ENCODE measurements around the gene ZNF827. TPM values are rescaled to one million over a fixed set of nuclear protein-coding genes. Genes with fewer than 3 reads are reported as not detected.

Gene ZNF827
- total RNA-seq, 1 donor from 2014 or later, result 50.2 TPM

- no peak overlapping the region for H3K27ac Mint-ChIP-seq
- DNase-seq (ENCODE audit: low spot score, unreplicated experiment), result no peak
- no peaks in the 10 kb centered on the region for H3K9me3 Mint-ChIP-seq (ENCODE audit: low read depth)
- peaks cover 5% of the 10 kb centered on the region for H3K36me3 Mint-ChIP-seq (ENCODE audit: insufficient read depth)
- H3K4me3 Mint-ChIP-seq (ENCODE audit: low read depth), result no peak overlapping the region
- no peak for TF ChIP-seq CTCF (IDR thresholded peaks at IDR 0.05; ENCODE audit: unreplicated experiment)
- H3K27me3 Mint-ChIP-seq, result no peaks in the 10 kb centered on the region
- H3K4me1 Mint-ChIP-seq (ENCODE audit: low read depth), result peaks cover 9% of the 10 kb centered on the region
Measured at GRCh38 chr4:145909773-145910172, 28.9 kb downstream of the ZNF827 start.

- H3K9me3 Mint-ChIP-seq (ENCODE audit: low read depth), result no peaks in the 10 kb centered on the region
Measured at GRCh38 chr4:145909281-145909715, 29.3 kb downstream of the ZNF827 start.

GRCh38 chr4:145907812-145908211, 30.8 kb downstream of the ZNF827 start:
- peaks cover 7% of the 10 kb centered on the region for H3K36me3 Mint-ChIP-seq (ENCODE audit: insufficient read depth)
- no peak overlapping the region for H3K27ac Mint-ChIP-seq
- H3K4me1 Mint-ChIP-seq (ENCODE audit: low read depth), result peaks cover 10% of the 10 kb centered on the region
- no peaks in the 10 kb centered on the region for H3K9me3 Mint-ChIP-seq (ENCODE audit: low read depth)
- H3K4me3 Mint-ChIP-seq (ENCODE audit: low read depth), result no peak overlapping the region
- H3K27me3 Mint-ChIP-seq, result no peaks in the 10 kb centered on the region
- no peak for DNase-seq (ENCODE audit: low spot score, unreplicated experiment)
- no peak for TF ChIP-seq CTCF (IDR thresholded peaks at IDR 0.05; ENCODE audit: unreplicated experiment)

More at GRCh38 chr4:145909281-145909715, 29.3 kb downstream of the ZNF827 start:
- Mint-ChIP-seq H3K36me3 (ENCODE audit: insufficient read depth) (peaks cover 5% of the 10 kb centered on the region), H3K4me1 (ENCODE audit: low read depth) (peaks cover 10% of the 10 kb centered on the region), H3K27ac (no peak overlapping the region), H3K4me3 (ENCODE audit: low read depth) (no peak overlapping the region), H3K27me3 (no peaks in the 10 kb centered on the region)
- TF ChIP-seq CTCF (IDR thresholded peaks at IDR 0.05; ENCODE audit: unreplicated experiment), result no peak
- no peak for DNase-seq (ENCODE audit: low spot score, unreplicated experiment)

- no peak overlapping the region for H3K4me3 Mint-ChIP-seq (ENCODE audit: low read depth)
- peaks cover 10% of the 10 kb centered on the region for H3K4me1 Mint-ChIP-seq (ENCODE audit: low read depth)
- TF ChIP-seq CTCF (IDR thresholded peaks at IDR 0.05; ENCODE audit: unreplicated experiment), result no peak
- no peak for DNase-seq (ENCODE audit: low spot score, unreplicated experiment)
- no peak overlapping the region for H3K27ac Mint-ChIP-seq
- peaks cover 7% of the 10 kb centered on the region for H3K36me3 Mint-ChIP-seq (ENCODE audit: insufficient read depth)
- no peaks in the 10 kb centered on the region for H3K9me3 Mint-ChIP-seq (ENCODE audit: low read depth)
- no peaks in the 10 kb centered on the region for H3K27me3 Mint-ChIP-seq
Measured at GRCh38 chr4:145907390-145907789, 31.2 kb downstream of the ZNF827 start.

GRCh38 chr4:145904413-145905177, 34.0 kb downstream of the ZNF827 start:
- H3K4me3 Mint-ChIP-seq (ENCODE audit: low read depth), result no peak overlapping the region
- no peak overlapping the region for H3K27ac Mint-ChIP-seq
- H3K36me3 Mint-ChIP-seq (ENCODE audit: insufficient read depth), result peaks cover 16% of the 10 kb centered on the region
- no peaks in the 10 kb centered on the region for H3K27me3 Mint-ChIP-seq
- no peak for TF ChIP-seq CTCF (IDR thresholded peaks at IDR 0.05; ENCODE audit: unreplicated experiment)
- H3K4me1 Mint-ChIP-seq (ENCODE audit: low read depth), result peaks cover 15% of the 10 kb centered on the region
- no peaks in the 10 kb centered on the region for H3K9me3 Mint-ChIP-seq (ENCODE audit: low read depth)
- no peak for DNase-seq (ENCODE audit: low spot score, unreplicated experiment)

All from progenitor cell of endocrine pancreas (in vitro differentiated cells).